HG03108 (cell line): ENCODE results near the gene PROB1.
A peak's percentile ranks its signal among the peaks of the same experiment; 100 is the strongest.
"Not testable (repeated sequence)": the region's sequence is repeated elsewhere in the genome, so short reads cannot be mapped to it uniquely, and the experiment has no call there.

Experiments
- ATAC-seq: cut with Tn5 transposase; IDR thresholded peaks from one replicate; pipeline ENCODE4 v1.9.1; 2021; ENCODE audit warnings: moderate library complexity; ENCODE audit not compliant: unreplicated experiment

PROB1 gene

DNA sequence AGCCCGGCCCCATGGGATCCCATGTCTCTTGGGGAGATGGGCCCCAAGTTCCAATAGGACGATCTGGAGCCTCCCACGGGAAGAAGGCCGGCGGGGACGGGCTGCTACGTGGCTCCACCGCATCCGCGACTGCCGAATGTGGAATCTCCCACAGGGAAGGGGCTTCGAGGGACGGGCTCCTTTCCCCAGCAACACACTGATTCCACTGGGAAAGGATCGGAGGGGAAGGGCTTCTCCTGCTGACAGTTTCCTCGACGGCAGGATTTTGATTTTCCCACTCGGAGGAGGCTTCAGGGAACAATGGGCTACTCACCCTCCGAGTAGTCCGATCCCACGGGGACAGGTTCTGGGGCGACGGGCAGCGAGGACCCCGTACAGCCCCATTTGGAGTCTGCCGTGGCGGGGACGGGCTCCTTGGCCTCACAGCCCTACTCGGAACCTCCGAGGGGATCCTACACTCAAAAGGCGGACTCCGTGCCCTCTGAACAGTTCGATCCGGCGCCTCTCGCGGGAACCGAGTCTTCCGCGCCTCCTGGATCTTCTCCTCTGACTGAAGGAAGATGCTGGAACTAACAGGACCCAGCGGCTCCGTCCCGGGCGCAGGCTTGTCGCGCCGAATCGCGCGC, 1.3 kb downstream of the PROB1 start:
- no peak for ATAC-seq

DNA sequence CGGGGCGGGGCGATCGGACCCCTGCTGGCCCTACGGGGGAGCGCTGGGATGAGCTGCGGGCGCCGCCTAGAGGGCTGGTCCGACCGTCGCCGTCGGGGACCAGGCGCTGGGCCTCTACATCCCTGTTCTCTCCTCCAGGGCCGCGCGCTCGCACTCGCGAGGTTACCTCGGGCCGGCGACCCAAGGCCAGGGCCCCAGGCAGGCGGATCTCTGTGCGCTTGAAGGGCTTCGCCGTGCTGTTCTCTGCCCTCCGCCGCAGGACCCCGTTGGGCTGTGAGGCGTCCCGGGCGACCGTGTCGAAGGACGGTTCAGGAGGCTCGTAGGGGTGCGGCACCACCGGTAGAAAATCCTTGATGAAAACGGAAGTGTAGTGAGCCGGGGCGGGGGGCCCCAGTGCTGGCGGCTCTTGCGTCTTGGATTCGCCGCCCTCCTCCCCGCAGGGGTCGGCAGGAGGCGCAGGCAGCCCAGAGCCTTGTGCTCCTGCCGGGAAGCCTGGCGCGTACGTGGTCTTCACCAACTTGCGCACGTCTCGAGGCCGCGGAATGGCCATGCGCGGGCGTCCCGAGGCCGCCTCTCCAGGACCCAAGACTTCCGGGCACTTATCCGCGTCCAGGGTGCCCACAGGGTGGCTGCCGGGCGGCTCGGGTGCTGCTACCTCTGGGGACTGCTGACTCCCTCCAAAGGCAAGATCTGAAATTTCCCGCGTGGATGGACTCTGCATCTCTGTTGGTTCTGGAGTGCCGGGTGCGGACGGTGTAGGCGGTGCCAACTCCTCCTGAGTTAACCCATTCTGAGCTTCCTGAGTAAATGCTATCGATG, 2.0 kb downstream of the PROB1 start:
- peak; percentile 45 for ATAC-seq

DNA sequence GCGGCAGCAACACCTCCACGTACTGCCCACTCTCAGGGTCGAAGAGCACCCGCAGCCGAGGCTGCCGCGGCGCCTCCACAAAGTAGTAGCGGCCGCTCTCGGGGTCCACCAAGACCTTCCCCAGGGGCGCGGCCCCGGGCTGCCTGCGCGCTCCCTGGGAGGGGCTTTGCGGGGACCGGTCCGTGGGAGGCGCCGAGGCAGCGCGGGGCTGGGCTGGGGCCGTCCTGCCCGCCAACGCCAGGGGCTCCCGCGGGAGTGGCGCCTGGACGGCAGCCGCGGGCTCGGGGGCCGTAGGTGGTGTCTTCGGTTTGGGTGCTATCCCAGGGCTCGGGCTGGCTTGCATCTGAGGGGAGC, 2.6 kb downstream of the PROB1 start:
- ATAC-seq = no peak

DNA sequence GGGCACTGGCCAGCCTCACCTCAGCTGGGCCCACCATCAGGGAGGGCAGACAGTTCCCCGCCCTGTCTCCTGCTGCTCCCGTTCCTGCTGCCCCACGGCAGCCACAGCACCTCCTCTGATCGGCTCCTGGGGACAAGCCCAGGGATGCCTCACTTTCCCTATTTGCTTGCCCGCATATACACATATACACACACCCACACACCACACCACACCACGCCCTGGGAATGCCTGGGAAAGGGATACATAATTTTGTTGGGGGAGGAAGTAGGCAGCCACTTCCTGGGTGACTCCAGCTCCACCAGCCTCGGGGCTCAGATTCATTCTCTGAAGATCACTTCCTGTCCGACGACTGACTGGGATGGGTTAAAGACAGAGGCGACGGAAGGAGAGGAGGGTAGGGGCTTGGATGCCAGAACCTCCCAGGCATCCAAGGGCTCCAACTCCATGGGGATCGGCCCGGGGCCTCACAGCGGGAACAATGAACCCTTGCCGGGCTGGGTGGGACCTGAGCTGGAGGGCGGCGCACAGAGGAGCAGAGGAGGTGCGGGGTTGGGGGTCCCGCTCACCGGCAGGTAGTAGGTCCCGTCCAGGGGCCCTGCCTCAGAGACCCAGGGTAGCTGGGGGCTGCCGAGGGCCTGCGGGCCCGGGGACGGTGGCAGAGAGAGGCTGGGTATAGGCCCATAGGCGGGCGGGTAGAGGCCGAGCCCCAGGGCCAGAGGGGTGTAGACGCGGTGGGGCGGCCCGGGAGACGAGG, 3.2 kb downstream of the PROB1 start:
- no peak for ATAC-seq

DNA sequence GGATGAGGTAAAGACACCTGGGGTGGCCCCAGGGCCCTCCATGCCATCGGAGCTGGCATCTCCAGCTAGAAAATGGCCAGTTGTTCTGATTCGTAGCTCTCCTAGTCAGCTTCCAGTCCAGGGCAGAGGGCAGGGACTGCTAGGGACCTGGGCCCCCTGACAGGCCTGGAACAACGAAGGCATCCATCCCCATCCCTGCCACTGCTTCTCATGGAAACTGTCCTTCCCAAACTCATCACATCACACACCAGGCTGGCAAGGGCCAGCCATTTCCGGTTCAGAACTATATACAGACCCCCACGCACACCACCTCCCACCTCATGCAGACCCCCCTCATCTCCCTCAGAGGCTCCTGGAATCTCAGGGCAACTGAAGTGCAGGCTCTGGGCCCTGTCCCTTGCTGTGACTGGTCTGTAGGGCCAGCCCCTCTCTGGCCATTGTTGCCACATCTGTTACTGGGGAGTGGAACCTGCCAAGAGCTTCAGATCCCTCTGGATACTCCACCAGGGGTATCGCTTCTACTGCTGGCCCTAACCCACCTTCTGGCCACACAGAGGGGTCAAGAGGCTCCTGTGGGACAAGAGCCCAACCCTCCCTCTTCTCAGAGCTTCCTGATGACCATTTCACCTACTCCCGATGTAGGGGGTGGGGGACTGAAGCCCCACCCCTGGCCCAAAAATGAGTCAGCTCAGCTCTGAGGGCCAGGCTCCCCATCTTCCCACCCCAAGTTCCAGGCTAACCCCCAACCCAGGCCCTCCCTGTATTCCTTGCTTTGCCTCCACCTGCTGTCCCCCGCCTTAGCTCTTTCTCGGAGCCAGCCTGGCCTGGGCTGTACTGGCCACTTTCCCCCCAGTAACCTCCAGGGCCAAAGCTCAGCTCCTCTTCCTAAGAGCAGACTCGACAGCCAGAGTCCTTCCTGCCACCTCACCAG, 4.0 kb downstream of the PROB1 start:
- ATAC-seq = no peak

DNA sequence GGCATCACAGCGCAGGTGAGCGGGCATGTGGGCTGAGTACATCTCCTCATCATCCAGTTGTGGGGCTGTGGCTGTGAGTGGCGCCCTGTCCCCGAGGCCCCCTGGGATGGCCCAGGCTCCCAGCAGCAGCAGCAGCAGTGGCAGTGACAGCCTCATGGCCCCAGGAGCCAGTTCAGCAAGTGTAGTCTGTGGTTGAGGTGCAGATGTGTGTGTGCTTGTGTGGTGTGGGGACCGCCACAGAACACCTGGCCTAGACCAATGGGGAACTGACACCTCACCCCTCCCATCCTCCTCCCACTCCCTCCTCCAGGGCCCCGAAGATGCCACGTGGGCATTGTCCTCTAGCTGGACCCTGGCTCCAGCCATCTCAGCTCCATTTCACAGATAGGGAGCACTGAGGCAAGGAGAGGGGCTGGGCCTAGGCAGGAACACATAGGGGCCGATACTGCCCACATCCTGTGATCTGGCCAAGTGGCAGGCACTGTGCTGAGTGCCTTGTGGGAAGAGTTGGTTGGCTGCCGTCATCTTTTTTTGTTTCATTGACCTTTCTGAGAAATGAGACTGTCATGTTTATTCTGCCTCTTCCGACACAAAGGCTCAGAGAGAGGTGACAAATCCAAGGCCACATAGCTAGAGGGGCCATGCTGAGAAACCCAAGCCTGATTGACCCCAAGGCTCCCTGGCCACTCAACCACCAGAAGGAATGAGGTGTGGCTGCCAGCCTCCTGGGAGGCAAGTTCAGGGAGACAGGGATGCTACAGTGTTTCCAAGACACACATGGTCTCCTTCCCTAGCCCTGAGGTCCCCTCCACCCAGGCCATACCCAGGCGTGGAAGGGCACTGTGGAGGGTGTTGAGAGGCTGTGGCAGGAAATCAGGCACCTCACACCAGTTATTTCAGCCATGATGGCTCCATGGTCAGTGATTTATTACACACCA, 4.9 kb downstream of the PROB1 start, which contains the start of gene MZB1:
Gene MZB1 (minus strand): TSS at position 213 of the 938 bp plus-strand sequence. CDS start 57 bp downstream, at position 156.
- peak; percentile 26 for ATAC-seq

DNA sequence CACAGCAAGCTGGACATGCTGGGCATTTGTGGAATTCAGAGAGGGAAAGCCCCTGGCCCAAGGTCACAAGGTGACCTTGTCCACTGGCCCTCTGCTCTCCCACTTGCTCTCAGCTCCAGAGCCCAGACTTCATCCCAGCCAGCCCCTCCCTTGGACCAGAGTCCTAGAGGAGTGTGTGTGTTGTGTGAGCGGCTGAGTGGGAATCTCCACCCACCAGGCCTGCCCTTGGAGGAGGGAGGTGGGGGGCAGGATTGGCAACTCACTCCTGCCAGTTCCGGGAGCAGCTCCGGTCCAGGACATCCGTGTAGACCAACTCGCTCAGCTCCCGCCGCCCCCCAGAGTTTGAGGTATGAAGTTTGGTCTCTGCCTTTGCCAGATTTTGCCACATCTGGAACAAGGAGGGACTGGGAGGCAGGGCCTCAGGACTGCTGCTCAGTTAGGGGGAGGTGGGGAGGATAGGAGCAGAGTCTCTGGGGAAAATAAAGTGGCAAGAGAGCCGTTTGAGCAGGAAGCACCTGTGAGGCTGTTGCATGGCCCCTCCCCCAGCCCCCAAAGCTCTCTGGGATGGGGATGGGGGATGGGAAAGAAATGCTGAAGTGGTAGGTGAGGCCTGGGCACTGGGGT, 6.6 kb downstream of the PROB1 start:
- no peak for ATAC-seq

DNA sequence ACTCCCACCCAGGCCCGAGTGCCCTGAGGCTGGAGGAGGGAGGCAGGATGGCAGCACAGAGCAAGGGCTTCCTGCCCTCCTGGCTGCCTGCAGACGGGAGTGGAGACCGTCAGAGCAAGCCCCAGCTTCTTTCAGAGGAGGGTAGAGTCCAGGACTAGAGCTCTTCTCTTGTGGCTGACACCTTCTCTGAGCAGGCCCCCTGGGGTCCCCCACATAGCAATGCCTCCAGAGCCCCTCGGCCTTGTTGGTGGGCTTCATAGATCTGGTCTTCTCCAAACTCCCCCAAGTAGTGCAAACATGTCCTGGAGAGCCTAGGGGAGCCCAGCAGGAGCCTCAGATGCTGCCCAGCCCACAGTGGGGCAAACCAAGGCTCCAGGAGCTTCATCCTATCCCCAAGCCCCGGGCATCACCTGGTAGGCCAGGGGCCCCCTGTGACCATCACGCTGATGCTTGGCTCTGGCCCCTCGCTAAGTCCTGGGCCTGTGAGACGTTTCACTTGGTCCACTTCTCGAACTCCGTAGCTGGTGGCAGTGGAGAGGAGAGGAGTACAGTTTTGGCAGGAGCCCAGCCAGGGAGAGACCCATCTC, 7.2 kb downstream of the PROB1 start:
- no peak for ATAC-seq

DNA sequence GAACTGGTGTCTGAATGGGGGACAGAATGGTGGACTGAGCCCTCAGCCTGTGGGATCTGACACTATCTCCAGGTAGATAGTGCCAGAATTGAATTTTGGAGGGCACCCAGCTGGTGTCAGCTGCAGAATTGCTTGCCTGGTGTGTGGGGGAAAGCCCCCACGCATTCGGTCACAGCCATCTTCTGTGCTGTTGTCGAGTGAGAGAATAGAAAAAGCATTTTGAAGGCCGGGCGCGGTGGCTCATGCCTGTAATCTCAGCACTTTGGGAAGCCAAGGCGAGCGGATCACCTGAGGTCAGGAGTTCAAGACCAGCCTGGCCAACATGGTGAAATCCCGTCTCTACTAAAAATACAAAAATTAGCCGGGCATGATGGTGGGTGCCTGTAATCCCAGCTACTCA, 7.9 kb downstream of the PROB1 start:
- ATAC-seq = not testable (repeated sequence)

DNA sequence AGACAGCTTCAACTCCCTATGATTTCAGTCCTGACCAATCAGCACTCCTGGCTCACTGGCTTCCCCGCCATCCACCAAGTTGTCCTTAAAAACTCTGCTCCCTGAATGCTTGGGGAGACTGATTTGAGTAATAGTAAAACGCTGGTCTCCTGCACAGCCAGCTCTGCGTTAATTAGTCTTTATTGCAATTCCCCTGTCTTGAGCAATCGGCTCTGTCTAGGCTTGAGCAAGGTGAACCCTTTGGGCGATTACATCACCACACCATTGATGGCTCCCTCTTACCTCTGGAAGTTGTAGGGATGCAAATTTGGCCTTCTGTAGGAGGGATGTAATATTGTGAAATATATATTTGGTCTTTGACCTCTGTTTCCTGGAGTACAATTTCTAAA, 8.9 kb downstream of the PROB1 start:
- no peak for ATAC-seq

DNA sequence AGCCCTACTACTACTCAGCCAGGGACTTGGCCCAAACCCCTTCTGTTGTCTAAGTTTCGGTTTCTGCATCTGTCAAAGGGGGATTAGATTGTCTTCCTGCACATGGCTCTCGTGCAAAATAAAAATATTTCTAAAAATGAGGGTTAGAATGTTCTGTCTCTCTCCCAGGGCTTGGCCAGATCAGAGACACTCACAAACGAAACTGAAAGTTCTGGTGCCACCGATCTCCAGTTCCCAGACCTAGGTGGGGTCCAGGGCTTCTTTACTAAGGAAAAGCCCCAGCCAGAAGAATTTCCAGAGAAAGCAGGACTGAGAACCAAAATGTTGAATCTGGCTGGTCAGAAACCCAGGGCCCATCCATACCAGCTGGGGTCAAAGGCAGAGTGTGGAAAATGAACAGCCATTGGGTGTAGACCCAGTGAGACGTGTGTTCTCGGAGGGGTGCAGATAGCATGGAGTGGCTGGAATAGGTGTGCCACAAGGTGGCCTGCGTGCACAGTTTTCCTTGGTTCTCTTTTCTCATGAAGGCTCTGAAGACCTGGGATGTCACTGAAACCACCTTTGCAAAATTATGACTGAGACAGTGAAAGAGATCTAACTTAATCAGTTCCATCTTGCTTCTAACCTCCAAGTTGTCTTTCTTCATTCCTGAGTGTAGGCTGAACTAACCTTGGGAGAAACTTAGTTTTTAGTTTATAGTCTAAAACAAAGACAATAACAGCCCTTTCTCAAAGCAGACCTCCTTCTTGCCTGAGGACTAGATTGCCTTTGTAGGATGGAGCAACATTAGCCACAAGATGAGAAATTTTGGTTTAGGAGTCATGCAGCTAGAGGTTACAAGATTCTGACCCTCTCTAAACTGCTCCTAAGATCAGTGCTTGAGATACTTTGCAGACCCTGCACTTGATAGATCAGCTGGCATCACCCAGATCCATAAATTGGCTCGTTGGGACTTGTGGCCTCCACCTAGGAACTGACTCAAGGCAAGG, 9.5 kb downstream of the PROB1 start:
- no peak for ATAC-seq

DNA sequence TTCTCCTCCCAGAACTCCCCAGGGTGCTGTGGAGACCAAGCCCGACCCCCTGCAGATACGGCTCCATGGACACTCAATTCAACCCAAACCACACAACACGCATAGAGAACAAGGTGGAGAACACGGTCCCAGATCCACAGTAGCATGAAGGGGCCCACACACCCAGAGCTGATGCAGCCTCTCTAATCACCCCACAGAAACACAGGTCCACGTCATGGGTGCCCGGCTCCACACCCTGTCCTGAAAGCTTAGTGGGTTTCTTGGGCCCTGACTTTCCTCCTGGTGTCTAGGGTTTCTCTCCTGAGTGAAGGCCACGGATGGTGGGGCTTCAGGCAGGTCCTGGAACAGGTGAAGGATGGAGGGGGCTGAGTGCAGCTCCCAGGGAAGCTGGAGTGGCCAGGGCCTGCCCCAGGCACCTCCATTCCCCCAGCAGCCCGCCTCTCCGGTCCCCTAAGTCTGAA, 10.3 kb downstream of the PROB1 start:
- no peak for ATAC-seq

DNA sequence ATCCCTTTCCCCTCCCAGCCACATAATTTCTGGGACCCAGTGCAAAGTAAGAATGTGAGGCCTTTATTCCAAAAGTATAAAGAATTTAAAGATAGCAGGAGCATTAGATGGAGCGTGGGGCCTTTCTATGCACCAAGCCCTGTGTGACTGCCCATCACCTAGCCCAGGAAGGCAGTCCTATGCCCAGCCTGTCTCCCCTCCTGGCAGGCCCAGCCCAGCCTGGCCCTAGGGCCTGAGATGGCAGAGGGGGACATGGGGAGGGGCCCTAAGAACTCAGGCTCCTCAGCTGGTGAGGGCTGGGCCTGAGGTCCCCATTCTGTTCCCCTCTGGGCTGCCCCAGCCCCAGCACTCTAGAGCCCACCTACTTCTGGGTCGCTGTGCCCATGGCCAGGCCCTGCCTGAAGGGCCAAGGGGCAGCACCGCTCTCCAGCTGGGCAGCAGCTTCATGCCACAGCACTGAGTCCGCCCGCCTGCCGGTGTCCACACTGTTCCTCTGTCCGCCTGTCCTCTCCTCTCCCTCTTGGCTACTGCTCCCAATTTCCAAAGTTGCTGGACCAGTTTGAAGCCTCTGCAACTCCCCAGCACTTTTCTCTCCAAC, 10.8 kb downstream of the PROB1 start:
- no peak for ATAC-seq

DNA sequence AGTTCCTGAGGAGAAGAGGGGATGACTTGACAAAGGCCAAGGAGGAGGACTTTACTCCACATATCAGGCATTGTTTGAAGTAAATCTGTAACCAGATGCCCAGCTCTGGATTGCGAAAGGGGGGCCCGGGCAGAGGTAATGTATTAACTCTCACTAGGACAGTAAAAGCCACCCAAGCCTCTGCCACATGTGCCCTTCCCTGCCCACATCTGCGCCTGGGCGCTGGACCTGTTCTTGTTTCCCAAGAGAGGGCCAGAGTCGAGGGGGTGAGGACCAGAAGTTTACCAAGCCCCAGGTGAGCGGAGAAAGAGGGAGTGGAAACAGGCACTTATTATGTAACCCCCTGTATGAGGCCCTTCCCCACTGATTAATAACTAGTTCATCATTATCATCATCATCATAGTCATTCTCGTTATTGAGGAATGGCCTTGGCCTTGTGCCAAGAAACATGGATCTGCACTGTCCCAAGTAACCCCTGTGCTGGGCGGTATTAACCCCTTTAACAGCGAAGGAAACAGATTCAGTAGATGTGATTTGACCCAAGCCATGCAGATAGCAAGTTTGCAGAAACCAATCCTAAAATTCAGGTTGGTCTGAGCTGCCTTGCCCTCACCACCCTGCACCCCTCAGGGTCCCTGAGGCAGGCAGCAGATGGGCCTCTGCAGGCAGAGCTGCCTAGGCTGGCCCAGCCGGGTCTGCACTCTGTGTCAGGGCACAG, 11.5 kb downstream of the PROB1 start, which contains the start of gene SLC23A1:
Gene SLC23A1 (minus strand): TSS at position 23 of the 718 bp plus-strand sequence. CDS start 44 bp downstream, outside the sequence.
- ATAC-seq = no peak

DNA sequence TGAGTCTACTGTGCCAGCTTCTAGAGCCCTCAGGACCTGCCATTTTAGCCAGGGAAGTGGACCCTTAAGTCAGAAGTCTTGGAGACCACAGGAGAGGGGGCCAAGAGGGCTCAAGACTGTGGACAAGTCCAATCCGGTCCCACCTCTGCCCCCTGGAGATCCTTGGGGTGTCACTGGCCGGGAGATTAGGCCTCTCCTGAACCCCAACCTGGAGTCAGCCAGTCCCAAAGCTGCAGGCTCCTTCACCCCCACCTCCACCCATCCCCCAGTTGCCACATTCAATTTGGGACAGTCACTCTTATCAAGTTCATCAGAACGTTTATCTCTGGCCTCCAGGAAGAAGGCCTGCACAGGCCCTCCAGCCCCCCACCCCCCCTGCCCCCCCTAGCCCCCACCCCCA, 12.1 kb downstream of the PROB1 start:
- ATAC-seq = no peak
